HG03097 (cell line): ENCODE measurements around the gene GRIK3.

Experiments used
- ATAC-seq: cut with Tn5 transposase; IDR thresholded peaks from one replicate; pipeline ENCODE4 v1.9.1; 2021; ENCODE audit not compliant: unreplicated experiment, low FRiP score

GRIK3 gene

GRCh38 chr1:36751525-36751924 is 282.8 kb downstream of the GRIK3 start:
- no peak for ATAC-seq

DNA sequence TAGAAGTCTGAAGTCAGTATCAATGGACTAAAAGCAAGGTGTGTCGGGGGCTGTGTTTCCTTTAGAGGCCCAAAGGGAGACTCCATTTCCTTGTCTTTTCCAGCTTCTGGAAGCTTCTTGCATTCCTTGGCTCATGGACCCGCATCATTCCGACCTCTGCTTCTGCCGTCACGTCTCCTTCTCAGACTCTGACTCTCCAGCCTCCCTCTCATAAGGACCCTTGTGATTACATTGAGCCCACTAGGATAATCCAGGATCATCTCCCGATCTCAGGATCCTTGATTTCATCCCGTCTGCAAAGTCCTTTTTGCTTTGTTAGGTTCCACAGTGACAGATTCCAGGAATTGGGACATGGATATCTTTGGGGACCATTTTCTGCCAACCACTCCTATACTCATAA is 285.8 kb downstream of the GRIK3 start:
- ATAC-seq, result no peak
